Loucy (cell line): ENCODE measurements around the gene KIR3DL1.

ENCODE experiments used
- EZH2phosphoT487 ChIP-seq: fragments of 200-600 bp; IDR thresholded peaks from 2 replicates; pipeline ENCODE4 v1.6.1; 2018; ENCODE audit warnings: antibody characterized with exemption, mild to moderate bottlenecking, moderate library complexity, borderline replicate concordance
- TF ChIP-seq, protein P1 (sequence below): fragments of 200-600 bp; sonication (generic); conservative IDR thresholded peaks from 2 replicates; pipeline ENCODE4 v1.5.1; 2014; ENCODE audit warnings: mild to moderate bottlenecking, antibody characterized with exemption, low read length

- TF ChIP-seq, protein P1, sequence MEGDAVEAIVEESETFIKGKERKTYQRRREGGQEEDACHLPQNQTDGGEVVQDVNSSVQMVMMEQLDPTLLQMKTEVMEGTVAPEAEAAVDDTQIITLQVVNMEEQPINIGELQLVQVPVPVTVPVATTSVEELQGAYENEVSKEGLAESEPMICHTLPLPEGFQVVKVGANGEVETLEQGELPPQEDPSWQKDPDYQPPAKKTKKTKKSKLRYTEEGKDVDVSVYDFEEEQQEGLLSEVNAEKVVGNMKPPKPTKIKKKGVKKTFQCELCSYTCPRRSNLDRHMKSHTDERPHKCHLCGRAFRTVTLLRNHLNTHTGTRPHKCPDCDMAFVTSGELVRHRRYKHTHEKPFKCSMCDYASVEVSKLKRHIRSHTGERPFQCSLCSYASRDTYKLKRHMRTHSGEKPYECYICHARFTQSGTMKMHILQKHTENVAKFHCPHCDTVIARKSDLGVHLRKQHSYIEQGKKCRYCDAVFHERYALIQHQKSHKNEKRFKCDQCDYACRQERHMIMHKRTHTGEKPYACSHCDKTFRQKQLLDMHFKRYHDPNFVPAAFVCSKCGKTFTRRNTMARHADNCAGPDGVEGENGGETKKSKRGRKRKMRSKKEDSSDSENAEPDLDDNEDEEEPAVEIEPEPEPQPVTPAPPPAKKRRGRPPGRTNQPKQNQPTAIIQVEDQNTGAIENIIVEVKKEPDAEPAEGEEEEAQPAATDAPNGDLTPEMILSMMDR = no peak
- no peak for TF ChIP-seq EZH2phosphoT487
Measured at GRCh38 chr19:54805665-54806515, 10.4 kb upstream of the KIR3DL1 start.
